Osteoblast (primary cell): Measurements from ENCODE around the gene IER5L. TPM values are rescaled to one million over a fixed set of nuclear protein-coding genes. Genes with fewer than 3 reads are reported as not detected.

Experiments
- DNase-seq: peaks from one replicate; pipeline ENCODE4 v3.0.0; 2011; ENCODE audit warnings: low spot score, mixed read lengths; ENCODE audit not compliant: insufficient read length; ENCODE audit errors: missing footprints
- H2AFZ ChIP-seq: 2 replicates; pipeline ENCODE4 v1.6.0; 2011; ENCODE audit warnings: mild to moderate bottlenecking, low read length
- H3K27ac ChIP-seq: 2 replicates; pipeline ENCODE4 v1.5.1; 2011; ENCODE audit warnings: mild to moderate bottlenecking, low read depth, low read length, moderate library complexity
- H3K27me3 ChIP-seq: 2 replicates; pipeline ENCODE4 v1.6.0; 2012; ENCODE audit warnings: mild to moderate bottlenecking, control low read depth, inconsistent platforms, low read length, moderate library complexity; ENCODE audit not compliant: insufficient read depth
- H3K36me3 ChIP-seq: 2 replicates; pipeline ENCODE4 v1.5.1; 2011; ENCODE audit warnings: mild to moderate bottlenecking, low read length, control low read depth, moderate library complexity; ENCODE audit not compliant: insufficient read depth
- H3K4me1 ChIP-seq: 2 replicates; pipeline ENCODE4 v1.5.1; 2011; ENCODE audit warnings: mild to moderate bottlenecking, low read length, control low read depth, moderate library complexity; ENCODE audit not compliant: insufficient read depth
- H3K4me2 ChIP-seq: 2 replicates; pipeline ENCODE4 v1.6.0; 2011; ENCODE audit warnings: mild to moderate bottlenecking, low read length; ENCODE audit not compliant: insufficient read depth
- H3K4me3 ChIP-seq: fragments of 200-600 bp; sonication (generic); 3 replicates; pipeline ENCODE4 v1.5.1; 2012; ENCODE audit warnings: mild to moderate bottlenecking, low read length, inconsistent platforms; ENCODE audit not compliant: insufficient read depth
- H3K79me2 ChIP-seq: 2 replicates; pipeline ENCODE4 v1.6.0; 2012; ENCODE audit warnings: mild to moderate bottlenecking, low read length, control low read depth, inconsistent platforms; ENCODE audit not compliant: insufficient read depth
- H3K9me3 ChIP-seq: 2 replicates; pipeline ENCODE4 v1.5.1; 2011; ENCODE audit warnings: low read depth, low read length, control low read depth
- H4K20me1 ChIP-seq: 2 replicates; pipeline ENCODE4 v1.6.0; 2012; ENCODE audit warnings: mild to moderate bottlenecking, low read length, control low read depth; ENCODE audit not compliant: insufficient read depth
- CTCF ChIP-seq: IDR thresholded peaks from 2 replicates; pipeline ENCODE4 v1.5.1; 2011; ENCODE audit warnings: mild to moderate bottlenecking, low read depth, low read length, moderate library complexity; ENCODE audit errors: extremely low read depth
- total RNA-seq: library from RNA; depleted of rRNA; stranded (reverse); fragments of >200 nt; gene quantifications from 2 replicates; pipeline ENCODE4 v1.2.3, GENCODE V29; 2012

The IER5L gene
- total RNA-seq, 1 donor = 86.1 TPM

DNA sequence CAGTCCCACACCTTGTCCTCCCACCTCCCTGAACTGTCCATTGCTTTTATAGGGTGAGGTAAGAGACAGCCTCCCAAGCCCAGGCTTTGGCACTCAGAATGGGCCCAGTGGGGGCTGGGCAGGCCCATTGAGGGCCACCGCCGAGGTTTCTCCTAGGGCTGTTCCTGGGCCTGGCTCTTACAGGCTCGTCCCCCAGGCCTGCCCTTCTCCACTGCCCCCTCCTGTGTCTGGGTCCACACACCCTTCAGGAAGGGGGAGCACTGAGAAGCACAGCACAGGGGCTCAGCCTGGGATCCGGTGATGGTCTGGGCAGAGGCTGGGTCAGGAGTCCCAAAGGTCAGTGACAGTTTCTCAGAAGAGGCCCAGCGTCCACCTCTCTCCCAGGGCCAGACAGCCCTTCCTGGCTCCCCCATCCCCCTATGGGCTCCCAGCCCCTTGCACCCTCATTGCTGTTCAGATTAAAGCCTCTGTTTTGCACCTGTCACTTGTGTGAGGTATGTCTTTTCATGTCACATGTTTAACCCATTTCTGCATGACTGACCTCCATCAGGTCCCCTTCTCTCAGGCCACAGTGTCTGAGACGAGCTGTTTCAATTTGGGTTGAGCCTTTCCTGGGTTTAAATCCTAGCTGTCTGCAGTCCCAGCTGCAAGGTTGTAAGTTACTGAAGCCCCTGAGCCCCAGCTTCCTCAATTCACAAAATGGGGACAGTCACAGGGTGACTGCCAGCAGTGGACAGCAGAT, 29.4 kb downstream of the IER5L start:
- H3K36me3 ChIP-seq = peaks cover 9% of the 10 kb centered on the region
- no peak overlapping the region for H3K4me2 ChIP-seq
- no peaks in the 10 kb centered on the region for H3K9me3 ChIP-seq
- peaks cover 26% of the 10 kb centered on the region for H3K4me1 ChIP-seq
- no peak overlapping the region for H3K4me3 ChIP-seq
- H3K79me2 ChIP-seq = peaks cover 2% of the 10 kb centered on the region
- H2AFZ ChIP-seq = no peak overlapping the region
- no peaks in the 10 kb centered on the region for H4K20me1 ChIP-seq
- H3K27me3 ChIP-seq = no peaks in the 10 kb centered on the region
- peak; percentile 69 for DNase-seq
- H3K27ac ChIP-seq = no peak overlapping the region
- no peak for TF ChIP-seq CTCF

DNA sequence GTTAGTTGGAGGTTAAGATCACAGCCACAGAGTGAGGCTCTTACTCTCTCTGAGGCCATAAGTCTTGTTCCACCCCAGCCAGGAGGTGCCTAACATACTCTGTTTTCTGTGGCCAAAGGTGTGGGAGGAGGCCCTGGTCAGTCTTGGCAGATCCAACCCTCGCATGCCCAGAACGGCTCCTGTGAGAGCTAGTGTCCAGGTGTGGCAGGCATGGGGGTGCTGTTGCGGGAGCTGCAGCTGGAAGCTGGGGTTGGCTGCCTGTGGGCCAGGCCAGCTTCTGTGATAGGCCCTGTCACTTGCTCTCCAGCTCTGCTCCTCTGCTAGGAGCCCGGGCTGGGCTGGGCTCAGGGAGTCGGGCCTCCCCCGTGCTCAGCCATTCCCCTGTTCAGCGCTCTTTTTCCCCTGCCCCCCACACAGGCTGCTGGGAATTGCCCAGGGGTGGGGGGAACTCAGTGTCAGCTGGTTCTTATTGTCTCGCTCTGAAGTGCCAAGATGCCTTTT, 31.6 kb downstream of the IER5L start:
- Histone ChIP-seq H3K4me3 (no peak overlapping the region), H3K27me3 (no peaks in the 10 kb centered on the region), H3K79me2 (peaks cover 15% of the 10 kb centered on the region), H4K20me1 (no peaks in the 10 kb centered on the region), H3K36me3 (peaks cover 18% of the 10 kb centered on the region), H2AFZ (peak overlapping the region; percentile 66), H3K4me2 (peak overlapping the region; percentile 65), H3K4me1 (peaks cover 47% of the 10 kb centered on the region), H3K9me3 (no peaks in the 10 kb centered on the region), H3K27ac (peak overlapping the region; percentile 95)
- TF ChIP-seq CTCF = no peak
- peak; percentile 90 for DNase-seq

- Histone ChIP-seq H3K27me3 (no peaks in the 10 kb centered on the region), H3K36me3 (peaks cover 18% of the 10 kb centered on the region), H3K9me3 (no peaks in the 10 kb centered on the region), H3K4me2 (peak overlapping the region; percentile 65), H3K79me2 (peaks cover 15% of the 10 kb centered on the region), H3K4me3 (no peak overlapping the region), H3K27ac (peak overlapping the region; percentile 95), H3K4me1 (peaks cover 54% of the 10 kb centered on the region), H4K20me1 (no peaks in the 10 kb centered on the region), H2AFZ (peak overlapping the region; percentile 66)
- DNase-seq = peak; percentile 97
- no peak for TF ChIP-seq CTCF
Measured at GRCh38 chr9:129145841-129146292, 32.2 kb downstream of the IER5L start.

DNA sequence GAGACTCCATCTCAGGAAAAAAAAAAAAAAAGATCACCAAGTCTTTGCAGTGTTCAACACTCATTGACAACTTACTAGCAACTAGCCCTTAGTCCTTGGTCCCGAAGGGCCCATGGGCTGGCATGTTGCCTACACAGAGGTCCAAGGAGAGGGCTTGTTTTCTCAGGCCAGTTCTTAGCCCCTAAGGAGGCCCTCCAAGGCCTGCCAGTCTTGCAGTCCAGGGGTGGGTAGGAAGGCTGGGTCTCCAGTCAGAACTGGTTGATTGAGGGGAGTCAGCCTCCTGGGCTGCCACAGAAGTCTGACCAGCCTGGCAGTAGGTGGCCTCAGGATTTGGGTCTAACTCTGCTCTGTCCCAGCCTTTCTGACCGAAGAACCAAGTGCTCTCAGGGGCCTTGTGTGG, 32.7 kb downstream of the IER5L start:
- Histone ChIP-seq H4K20me1 (no peaks in the 10 kb centered on the region), H3K4me1 (peaks cover 58% of the 10 kb centered on the region), H3K27me3 (no peaks in the 10 kb centered on the region), H3K4me3 (peak overlapping the region; percentile 3), H3K9me3 (no peaks in the 10 kb centered on the region), H2AFZ (no peak overlapping the region), H3K4me2 (peak overlapping the region; percentile 65), H3K79me2 (peaks cover 15% of the 10 kb centered on the region), H3K36me3 (peaks cover 18% of the 10 kb centered on the region), H3K27ac (peak overlapping the region; percentile 95)
- TF ChIP-seq CTCF = no peak
- peak; percentile 87 for DNase-seq
